HCT116 (cell line): ENCODE results near the gene PRMT9.

ENCODE experiments used
- CTCF ChIP-seq, 3 experiments: fragments of 200-600 bp in 1 of 3; sonication (generic) in 1 of 3; IDR thresholded peaks in 2 of 3; conservative IDR thresholded peaks in 1 of 3; 2 replicates each; pipeline ENCODE4 v1.5.1; 2012 to 2017; ENCODE audit warnings: low read depth in 2 of 3, low read length in 2 of 3, antibody characterized with exemption in 1 of 3, borderline replicate concordance in 1 of 3, control low read depth in 1 of 3, mild to moderate bottlenecking in 1 of 3, mixed read lengths in 1 of 3, mixed run types in 1 of 3, moderate library complexity in 1 of 3; ENCODE audit not compliant: insufficient read depth in 1 of 3
- POLR2A ChIP-seq: IDR thresholded peaks from 2 replicates; pipeline ENCODE4 v1.7.0; 2011; ENCODE audit warnings: borderline replicate concordance; ENCODE audit not compliant: insufficient read depth, insufficient read length; ENCODE audit errors: extremely low read depth
- POLR2AphosphoS5 ChIP-seq: IDR thresholded peaks from 2 replicates; pipeline ENCODE4 v1.6.1; 2011; ENCODE audit warnings: mild to moderate bottlenecking, low read depth, low read length, moderate library complexity
- RAD21 ChIP-seq: IDR thresholded peaks from 2 replicates; pipeline ENCODE4 v1.6.1; 2012; ENCODE audit warnings: low read depth, mild to moderate bottlenecking
- REST ChIP-seq: IDR thresholded peaks from 2 replicates; pipeline ENCODE4 v1.6.1; 2012; ENCODE audit warnings: low read depth
- ZBTB33 ChIP-seq: IDR thresholded peaks from 2 replicates; pipeline ENCODE4 v1.6.1; 2011; ENCODE audit warnings: mild to moderate bottlenecking, low read length, moderate library complexity; ENCODE audit not compliant: insufficient replicate concordance; ENCODE audit errors: extremely low read depth

GRCh38 chr4:147683188-147683591 lies 773 bp downstream of the PRMT9 start:
- TF ChIP-seq CTCF (IDR thresholded peaks at IDR 0.05 in 2 of 3, conservative IDR thresholded peaks at IDR 0.05 in 1 of 3; ENCODE audit: borderline replicate concordance in 1 of 3, insufficient read depth in 1 of 3, low read depth in 2 of 3, low read length in 2 of 3) (no peak), POLR2AphosphoS5 (no peak), POLR2A (no peak), REST (no peak), RAD21 (no peak), ZBTB33 (no peak)
